LNCAP (cell line): ENCODE results near the gene CBX3.

Source experiments
- TF ChIP-seq, protein P1 (sequence below): fragments of 450-650 bp; IDR thresholded peaks from 2 replicates; pipeline ENCODE4 v1.5.1; 2017; ENCODE audit warnings: mild to moderate bottlenecking

CBX3 gene

DNA sequence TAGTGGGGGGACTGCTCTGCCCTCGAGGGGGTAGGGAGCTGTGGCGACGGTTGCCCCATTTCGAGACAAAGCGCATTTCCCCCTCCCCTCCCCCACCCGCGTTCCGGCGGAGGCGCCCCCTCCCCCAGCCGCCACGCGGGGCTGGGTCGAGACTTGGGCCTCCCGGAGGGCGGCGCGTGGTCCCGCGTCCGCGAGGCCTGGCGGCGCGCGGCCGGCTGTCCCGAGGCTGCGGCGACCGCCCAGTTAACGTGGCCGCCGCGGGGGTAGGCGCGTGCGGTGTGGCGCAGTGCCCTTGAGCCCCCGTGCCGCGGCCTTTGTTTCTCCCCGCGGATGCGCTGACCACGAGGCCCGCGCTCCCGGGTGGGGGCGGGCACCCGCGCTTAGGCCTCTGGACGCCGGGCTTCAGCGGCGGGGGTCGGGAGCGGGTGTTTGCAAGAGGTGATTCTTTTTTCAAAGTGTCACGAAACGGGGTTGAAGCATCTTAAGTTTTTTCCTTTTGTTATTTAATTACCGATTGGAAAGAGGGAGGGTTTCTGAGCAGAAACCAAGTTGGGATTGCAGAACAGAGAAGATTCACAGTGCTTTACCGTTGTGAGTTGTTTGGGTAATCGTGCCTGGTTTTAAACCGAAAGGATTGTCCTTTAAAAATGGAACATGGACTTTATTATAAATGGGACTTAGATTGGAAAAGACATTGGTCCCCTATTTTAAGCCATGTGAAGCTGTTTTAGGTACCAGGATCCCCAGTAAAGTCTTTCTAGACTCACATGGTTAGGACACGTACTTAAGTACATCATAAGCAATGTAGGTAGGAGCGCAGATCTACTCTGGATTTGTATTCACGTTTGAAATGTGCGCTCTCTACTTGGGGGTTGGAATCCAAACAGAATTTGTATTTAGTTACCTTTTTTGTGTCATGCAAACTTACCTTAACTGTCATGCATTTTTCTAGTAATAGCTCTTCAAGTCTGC is 760 bp downstream of the CBX3 start:
- TF ChIP-seq, protein P1, sequence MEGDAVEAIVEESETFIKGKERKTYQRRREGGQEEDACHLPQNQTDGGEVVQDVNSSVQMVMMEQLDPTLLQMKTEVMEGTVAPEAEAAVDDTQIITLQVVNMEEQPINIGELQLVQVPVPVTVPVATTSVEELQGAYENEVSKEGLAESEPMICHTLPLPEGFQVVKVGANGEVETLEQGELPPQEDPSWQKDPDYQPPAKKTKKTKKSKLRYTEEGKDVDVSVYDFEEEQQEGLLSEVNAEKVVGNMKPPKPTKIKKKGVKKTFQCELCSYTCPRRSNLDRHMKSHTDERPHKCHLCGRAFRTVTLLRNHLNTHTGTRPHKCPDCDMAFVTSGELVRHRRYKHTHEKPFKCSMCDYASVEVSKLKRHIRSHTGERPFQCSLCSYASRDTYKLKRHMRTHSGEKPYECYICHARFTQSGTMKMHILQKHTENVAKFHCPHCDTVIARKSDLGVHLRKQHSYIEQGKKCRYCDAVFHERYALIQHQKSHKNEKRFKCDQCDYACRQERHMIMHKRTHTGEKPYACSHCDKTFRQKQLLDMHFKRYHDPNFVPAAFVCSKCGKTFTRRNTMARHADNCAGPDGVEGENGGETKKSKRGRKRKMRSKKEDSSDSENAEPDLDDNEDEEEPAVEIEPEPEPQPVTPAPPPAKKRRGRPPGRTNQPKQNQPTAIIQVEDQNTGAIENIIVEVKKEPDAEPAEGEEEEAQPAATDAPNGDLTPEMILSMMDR, result no peak

DNA sequence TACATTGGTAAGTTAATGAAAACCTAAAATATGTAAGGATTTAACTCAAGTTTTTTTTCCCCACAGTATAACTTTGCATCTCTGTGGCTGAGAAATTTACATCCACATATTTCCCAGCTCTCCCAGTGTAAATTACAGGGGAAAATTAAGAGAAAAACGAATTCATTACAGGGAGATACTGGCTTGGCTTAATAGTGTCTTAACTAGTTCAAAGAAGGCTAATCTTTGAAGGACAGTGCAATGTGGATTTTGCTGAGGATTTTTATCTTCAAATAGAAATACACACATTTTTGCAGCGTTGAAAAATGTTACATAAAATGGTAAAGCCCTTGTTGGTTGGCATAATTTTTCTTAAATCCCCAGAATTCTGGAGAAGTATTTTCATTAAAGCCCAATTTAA is 1.5 kb downstream of the CBX3 start:
- TF ChIP-seq, protein P1, result no peak

DNA sequence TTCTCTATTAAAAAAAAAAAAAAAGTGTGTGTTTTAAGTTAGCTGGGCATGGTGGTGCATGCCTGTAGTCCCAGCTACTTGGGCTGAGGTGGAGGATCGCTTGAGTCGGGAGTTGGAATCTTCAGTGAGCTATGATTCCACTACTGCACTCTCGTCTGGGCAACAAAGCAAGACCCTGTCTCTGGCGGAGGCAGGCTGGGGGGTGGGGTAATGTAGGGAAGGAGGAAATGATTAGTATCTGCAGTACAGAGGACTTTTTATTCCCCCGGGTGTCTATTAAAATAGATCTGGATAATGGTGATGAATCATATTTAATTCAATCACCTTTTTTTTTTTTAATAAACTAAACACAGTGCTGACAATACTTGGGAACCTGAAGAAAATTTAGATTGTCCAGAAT is 6.5 kb downstream of the CBX3 start:
- TF ChIP-seq, protein P1, result no peak

DNA sequence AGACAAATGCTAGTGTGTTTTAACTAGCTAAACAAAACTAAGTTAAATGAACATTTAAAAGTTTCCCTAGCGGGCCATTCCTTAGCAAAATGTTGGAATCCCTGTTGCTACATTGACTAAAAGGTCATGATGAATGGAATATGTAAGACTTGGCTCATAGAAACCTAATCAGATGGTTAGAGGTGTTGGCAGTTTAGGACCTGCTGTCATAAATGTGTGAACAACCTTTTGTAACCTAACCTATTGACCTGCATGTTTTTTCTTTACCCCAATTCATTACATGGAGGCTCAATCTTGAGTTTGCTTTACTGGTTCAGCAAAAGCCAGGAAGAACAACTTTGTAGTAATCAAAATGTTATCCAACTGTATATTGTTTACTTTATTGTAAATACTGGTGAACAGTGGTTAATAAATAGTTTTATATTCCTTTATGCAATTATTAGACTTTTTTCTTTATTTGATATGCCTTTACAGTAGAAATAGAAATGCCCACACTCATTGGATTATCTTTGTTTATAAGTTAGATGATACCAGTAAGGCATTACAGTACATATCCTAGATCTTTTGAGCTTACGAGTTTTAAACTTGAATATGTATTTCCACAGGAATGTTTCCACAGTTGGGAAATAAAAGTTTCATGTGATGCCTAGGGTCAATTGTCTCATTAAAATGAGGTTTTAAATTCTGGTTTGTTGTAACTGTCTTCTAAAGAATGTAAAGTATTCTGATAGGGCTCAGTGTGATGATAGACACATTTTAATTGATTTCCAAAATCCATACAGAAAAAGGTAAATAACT is 11.6 kb downstream of the CBX3 start:
- TF ChIP-seq, protein P1, result no peak

DNA sequence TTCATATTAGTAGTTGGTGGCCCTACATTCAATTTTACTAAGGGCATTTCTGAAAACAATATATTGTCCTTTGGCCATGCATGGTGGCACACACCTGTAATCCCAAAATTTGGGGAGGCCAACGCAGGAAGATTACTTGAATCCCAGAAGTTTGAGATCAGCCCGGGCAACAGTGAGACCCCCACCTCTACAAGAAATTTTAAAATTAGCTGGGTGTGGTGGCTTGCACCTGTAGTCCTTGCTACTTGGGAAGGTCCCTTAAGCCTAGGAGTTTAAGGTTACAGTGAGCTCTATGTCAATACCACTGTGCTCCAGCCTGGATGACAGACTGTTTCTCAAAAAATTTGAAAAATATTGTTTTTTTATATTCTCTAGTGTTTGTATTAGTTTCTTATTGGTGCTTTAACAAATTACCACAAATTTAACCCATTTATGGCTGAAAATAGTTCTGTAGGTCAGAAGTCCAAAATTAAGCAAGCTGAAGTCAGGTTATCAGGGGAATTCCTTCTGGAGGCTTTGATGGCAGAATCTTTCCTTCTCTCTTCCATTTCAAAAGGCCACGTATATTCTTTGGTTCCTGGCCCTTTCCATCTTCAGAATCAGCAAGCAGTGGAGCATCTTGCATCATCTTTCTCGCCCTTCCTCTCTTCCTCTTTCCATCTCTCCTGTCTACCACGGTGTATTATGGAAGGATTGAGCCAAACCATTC is 12.4 kb downstream of the CBX3 start:
- TF ChIP-seq, protein P1, result no peak

DNA sequence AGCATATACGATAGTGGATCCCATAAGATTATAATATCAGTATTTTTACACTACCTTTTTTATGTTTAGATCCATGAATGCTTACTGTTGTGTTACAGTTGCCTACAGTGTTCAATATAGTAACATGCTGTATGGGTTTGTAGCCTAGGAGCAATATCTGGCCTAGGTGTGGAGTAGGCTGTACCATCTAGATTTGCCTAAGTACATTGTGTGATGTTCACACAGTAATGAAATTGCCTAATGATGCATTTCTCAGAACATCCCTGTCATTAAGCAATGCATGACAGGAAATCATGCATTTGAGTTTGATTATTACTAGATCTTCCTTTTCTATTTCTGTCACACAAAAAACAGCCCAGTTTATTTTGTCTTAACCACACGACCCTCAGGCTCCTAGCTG is 14.5 kb downstream of the CBX3 start:
- TF ChIP-seq, protein P1, result no peak

DNA sequence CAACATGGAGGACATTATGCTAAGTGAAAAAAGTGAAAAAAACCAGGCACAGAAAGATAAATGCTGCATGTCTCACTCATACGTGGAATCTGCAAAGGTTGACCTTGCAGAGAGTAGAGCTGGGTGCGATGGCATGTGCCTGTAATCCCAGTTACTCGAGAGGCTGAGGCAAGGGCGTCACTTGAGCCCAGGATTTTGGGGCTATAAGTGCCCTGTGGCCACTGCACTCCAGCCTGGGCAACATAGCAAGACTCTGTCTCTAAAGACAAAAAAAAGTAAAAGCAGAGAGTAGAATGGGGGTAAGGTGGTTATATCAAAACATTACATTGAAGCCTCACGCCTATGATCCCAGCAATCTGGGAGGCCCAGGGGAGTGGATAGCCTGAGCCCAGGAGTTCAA is 22.8 kb downstream of the CBX3 start:
- TF ChIP-seq, protein P1, result no peak
